K562 (cell line): ENCODE measurements around the gene IRF6. TPM values are rescaled to one million over a fixed set of nuclear protein-coding genes. Genes with fewer than 3 reads are reported as not detected.

Experiments
- CEBPB ChIP-seq: fragments of 450-650 bp; IDR thresholded peaks from 2 replicates; pipeline ENCODE4 v1.6.1; 2016; ENCODE audit warnings: missing genetic modification characterization, missing compliant biosample characterization
- CUX1 ChIP-seq: fragments of 200-800 bp; sonication (Bioruptor generic); IDR thresholded peaks from 2 replicates; pipeline ENCODE4 v1.6.1; 2016; ENCODE audit warnings: missing genetic modification characterization, missing compliant biosample characterization
- ILF3 ChIP-seq: fragments of 450-650 bp; IDR thresholded peaks from 2 replicates; pipeline ENCODE4 v1.6.1; 2018; ENCODE audit warnings: antibody characterized with exemption, mild to moderate bottlenecking, moderate library complexity, borderline replicate concordance
- MCM3 ChIP-seq: fragments of 450-650 bp; IDR thresholded peaks from 2 replicates; pipeline ENCODE4 v1.6.1; 2016
- MECOM ChIP-seq: fragments of 250-450 bp; sonication (Bioruptor Pico); IDR thresholded peaks from 2 replicates; pipeline ENCODE4 v1.8.0; 2022; ENCODE audit warnings: inconsistent platforms
- REST ChIP-seq, 2 experiments: fragments of 450-650 bp; formaldehyde crosslinking in 1 of 2; IDR thresholded peaks; 2 replicates each; pipeline versions ENCODE4 v1.4.0 to v1.6.1; 2014 to 2020; ENCODE audit warnings: mild to moderate bottlenecking in 2 of 2, borderline replicate concordance in 1 of 2, low read depth in 1 of 2
- RNF2 ChIP-seq: sonication (generic); IDR thresholded peaks from 2 replicates; pipeline ENCODE4 v1.6.1; 2016
- SRSF1 ChIP-seq: fragments of 200-400 bp; formaldehyde crosslinking; IDR thresholded peaks from 2 replicates; pipeline ENCODE4 v1.6.1; 2017; ENCODE audit warnings: mild to moderate bottlenecking, low read depth, low read length, moderate library complexity
- SRSF3 ChIP-seq: fragments of 200-400 bp; formaldehyde crosslinking; IDR thresholded peaks from 2 replicates; pipeline ENCODE4 v1.6.1; 2016; ENCODE audit warnings: mild to moderate bottlenecking, low read length, moderate library complexity; ENCODE audit not compliant: insufficient read depth
- THAP12 ChIP-seq: fragments of 250-450 bp; sonication (Bioruptor Pico); IDR thresholded peaks from 2 replicates; pipeline ENCODE4 v1.9.0; 2021; ENCODE audit warnings: mild to moderate bottlenecking, inconsistent platforms
- U2AF1 ChIP-seq: fragments of 200-400 bp; formaldehyde crosslinking; optimal IDR thresholded peaks from 2 replicates; pipeline ENCODE3; 2017; ENCODE audit warnings: mild to moderate bottlenecking, low read depth, low read length, moderate library complexity
- ZNF174 ChIP-seq: fragments of 250-450 bp; sonication (Bioruptor Pico); IDR thresholded peaks from 2 replicates; pipeline ENCODE4 v1.4.0; 2020; ENCODE audit warnings: mild to moderate bottlenecking
- polyA plus RNA-seq, 8 experiments: library from polyadenylated mRNA; depleted of rRNA in 4 of 8; stranded (reverse) in 5 of 8; unstranded in 3 of 8; fragments of >200 nt; fragmentation: Nextera tagmentation in 2 of 8; fragmentation: Illumina TruSeq in 1 of 8; extraction: Ambion mirVana in 2 of 8; extraction: Trizol in 1 of 8; gene quantifications; 2 replicates each; pipeline versions ENCODE4 v1.2.1 to v1.2.3, GENCODE V29; 2011 to 2014; ENCODE audit warnings: inconsistent platforms in 1 of 8, missing spikeins in 1 of 8
- total RNA-seq, 7 experiments: library from RNA; depleted of rRNA in 6 of 7; stranded (reverse); fragments of >200 nt in 6 of 7; fragmentation: Illumina TruSeq in 2 of 7; extraction: Trizol in 2 of 7; gene quantifications; 2 replicates each; pipeline versions ENCODE4 v1.2.1 to v1.2.3, GENCODE V29; 2011 to 2021; ENCODE audit warnings: low replicate concordance in 1 of 7

The IRF6 gene
- total and polyA plus RNA-seq, 9 of the 15 experiments (the other 6 are each of a cell fraction or from before 2014, with no cell fraction given), result 0.03 to 0.65 (median 0.17) TPM

- TF ChIP-seq THAP12 (CRISPR knock-in tag) (no peak), U2AF1 (no peak), MECOM (CRISPR knock-in tag) (no peak), RNF2 (peak; percentile 81; the same call in 1 of the 2 replicates), ILF3 (no peak), REST (IDR thresholded peaks at IDR 0.05; ENCODE audit: borderline replicate concordance) (peak; percentile 24; the same call in 1 of the 2 replicates), REST (CRISPR knock-in tag; IDR thresholded peaks at IDR 0.05; ENCODE audit: low read depth) (no peak), SRSF1 (no peak), SRSF3 (no peak), CEBPB (tag) (peak; percentile 36; the same call in 1 of the 2 replicates), MCM3 (no peak), ZNF174 (CRISPR knock-in tag) (no peak), CUX1 (CRISPR knock-in tag) (no peak)
Observed at GRCh38 chr1:209808059-209808581, 2.2 kb upstream of the IRF6 start (continued).
